MCF 10A (cell line): Measurements from ENCODE around the gene TREML4. TPM values are rescaled to one million over a fixed set of nuclear protein-coding genes. Genes with fewer than 3 reads are reported as not detected.

Source experiments
- BruUV-seq: library from RNA; stranded (reverse); fragments of 400-500 nt; replicated peaks from 2 replicates; lab custom pipeline; 2021; lab: Mats Ljungman, UMichigan
- CTCF ChIA-PET: fragments of 300-600 bp; sonication (Branson Sonifier 250); formaldehyde crosslinking; extraction: SDS; loops from one replicate; lab custom pipeline; 2021; ENCODE audit warnings: antibody characterized with exemption, inconsistent platforms; lab: Yijun Ruan, JAX
- POLR2A ChIA-PET: fragments of 300-600, 350-650 bp; sonication (Branson Sonifier 250); formaldehyde crosslinking; extraction: SDS; loops from one replicate; lab custom pipeline; 2020; ENCODE audit warnings: antibody characterized with exemption, inconsistent platforms; lab: Yijun Ruan, JAX
- DNase-seq: peaks from one replicate; pipeline ENCODE4 v3.0.0-alpha.2; 2018; ENCODE audit not compliant: unreplicated experiment
- H3K27ac Mint-ChIP-seq: one replicate; pipeline ENCODE4 v1.8.0; 2022; ENCODE audit warnings: mild to moderate bottlenecking, low read depth, mixed read lengths; ENCODE audit not compliant: unreplicated experiment
- H3K27me3 Mint-ChIP-seq: one replicate; pipeline ENCODE4 v1.8.0; 2022; ENCODE audit warnings: mixed read lengths; ENCODE audit not compliant: insufficient read depth, unreplicated experiment
- H3K36me3 Mint-ChIP-seq: one replicate; pipeline ENCODE4 v1.8.0; 2022; ENCODE audit warnings: mild to moderate bottlenecking, moderate library complexity, mixed read lengths; ENCODE audit not compliant: insufficient read depth, unreplicated experiment
- H3K4me1 Mint-ChIP-seq: one replicate; pipeline ENCODE4 v1.8.0; 2022; ENCODE audit warnings: mixed read lengths; ENCODE audit not compliant: insufficient read depth, unreplicated experiment
- H3K4me3 Mint-ChIP-seq: one replicate; pipeline ENCODE4 v1.8.0; 2022; ENCODE audit warnings: mild to moderate bottlenecking, moderate library complexity, mixed read lengths; ENCODE audit not compliant: unreplicated experiment
- H3K9me3 Mint-ChIP-seq: one replicate; pipeline ENCODE4 v1.8.0; 2022; ENCODE audit warnings: mixed read lengths; ENCODE audit not compliant: unreplicated experiment
- intact Hi-C: fragments of 100-400 bp; cut with micrococcal nuclease; formaldehyde crosslinking; loops from 2 replicates; pipeline ENCODE4 v1.14.1; 2022
- total RNA-seq: library from RNA; stranded (reverse); gene quantifications from 2 replicates; pipeline ENCODE4 v1.2.3, GENCODE V29; 2022
- TF ChIP-seq, protein P1 (sequence below): fragments of 200-600 bp; IDR thresholded peaks from one replicate; pipeline ENCODE4 v1.8.0; 2022; ENCODE audit warnings: antibody characterized with exemption, mild to moderate bottlenecking; ENCODE audit not compliant: unreplicated experiment

The TREML4 gene
- total RNA-seq, 1 experiment from 2014 or later, result not detected

DNA sequence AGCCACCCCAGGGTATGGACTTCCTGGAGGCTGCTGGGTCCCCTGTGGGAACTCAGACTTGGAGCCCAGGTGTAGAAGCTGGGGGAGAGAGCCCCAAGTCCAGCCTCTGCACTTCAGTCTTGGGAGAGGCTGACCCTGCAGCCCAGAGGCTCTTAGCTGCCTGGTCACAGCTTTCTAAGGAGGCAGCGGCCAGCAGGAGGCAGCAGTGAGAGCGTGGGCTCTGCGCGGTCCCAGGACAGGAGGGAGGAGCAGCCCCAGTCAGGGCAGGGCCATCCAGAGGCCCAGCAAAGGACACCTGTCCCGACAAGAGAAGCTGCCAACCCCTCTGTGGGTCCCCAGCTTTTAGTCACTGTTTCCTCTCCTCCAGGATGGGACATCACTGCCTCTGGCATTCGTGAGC is 36.6 kb upstream of the TREML4 start:
- no peaks in the 10 kb centered on the region for H3K4me1 Mint-ChIP-seq
- peak; percentile 40 for DNase-seq
- no peaks in the 10 kb centered on the region for H3K36me3 Mint-ChIP-seq
- ChIA-PET POLR2A (no interaction called here), CTCF (interaction anchor here (1.1 kb wide), 1 partner anchor 9 kb away, joined by 3 read pairs; no protein-coding TSS in a partner anchor)
- H3K27me3 Mint-ChIP-seq, result peaks cover 45% of the 10 kb centered on the region
- H3K4me3 Mint-ChIP-seq, result no peak overlapping the region
- H3K27ac Mint-ChIP-seq, result no peak overlapping the region
- no TSS peak for BruUV-seq
- H3K9me3 Mint-ChIP-seq, result peaks cover 7% of the 10 kb centered on the region
- intact Hi-C loops, result no loop called here
- TF ChIP-seq, protein P1, sequence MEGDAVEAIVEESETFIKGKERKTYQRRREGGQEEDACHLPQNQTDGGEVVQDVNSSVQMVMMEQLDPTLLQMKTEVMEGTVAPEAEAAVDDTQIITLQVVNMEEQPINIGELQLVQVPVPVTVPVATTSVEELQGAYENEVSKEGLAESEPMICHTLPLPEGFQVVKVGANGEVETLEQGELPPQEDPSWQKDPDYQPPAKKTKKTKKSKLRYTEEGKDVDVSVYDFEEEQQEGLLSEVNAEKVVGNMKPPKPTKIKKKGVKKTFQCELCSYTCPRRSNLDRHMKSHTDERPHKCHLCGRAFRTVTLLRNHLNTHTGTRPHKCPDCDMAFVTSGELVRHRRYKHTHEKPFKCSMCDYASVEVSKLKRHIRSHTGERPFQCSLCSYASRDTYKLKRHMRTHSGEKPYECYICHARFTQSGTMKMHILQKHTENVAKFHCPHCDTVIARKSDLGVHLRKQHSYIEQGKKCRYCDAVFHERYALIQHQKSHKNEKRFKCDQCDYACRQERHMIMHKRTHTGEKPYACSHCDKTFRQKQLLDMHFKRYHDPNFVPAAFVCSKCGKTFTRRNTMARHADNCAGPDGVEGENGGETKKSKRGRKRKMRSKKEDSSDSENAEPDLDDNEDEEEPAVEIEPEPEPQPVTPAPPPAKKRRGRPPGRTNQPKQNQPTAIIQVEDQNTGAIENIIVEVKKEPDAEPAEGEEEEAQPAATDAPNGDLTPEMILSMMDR, result no peak

DNA sequence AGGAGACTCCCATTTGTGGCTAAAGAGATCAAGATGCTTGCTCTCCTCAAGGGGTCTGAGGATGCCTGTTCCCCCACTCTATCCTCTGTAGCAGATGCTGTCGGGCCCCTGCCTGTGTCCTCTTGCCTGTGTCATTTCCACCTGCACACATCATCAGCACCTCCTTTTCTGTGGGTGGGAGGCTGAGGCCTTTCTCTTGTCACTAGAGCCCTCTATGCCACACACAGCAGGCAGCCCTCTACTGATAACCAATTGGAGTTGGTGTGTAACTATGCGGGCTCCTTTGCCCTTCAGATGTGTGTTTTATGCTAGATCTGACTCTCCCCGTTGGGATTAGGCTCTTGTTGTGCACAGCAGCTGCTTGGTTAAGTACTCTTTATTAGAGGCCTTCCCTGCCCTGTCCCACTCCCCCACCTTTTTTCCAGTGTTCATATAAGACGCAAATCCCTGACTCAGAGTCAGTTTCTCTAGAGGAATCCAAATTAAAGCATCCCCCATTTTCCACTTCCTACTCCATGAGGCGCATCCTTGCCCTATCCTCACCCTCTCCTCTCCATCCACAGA is 34.9 kb upstream of the TREML4 start:
- TF ChIP-seq, protein P1, result no peak
- DNase-seq, result no peak
- intact Hi-C loops, result no loop called here
- H3K4me1 Mint-ChIP-seq, result no peaks in the 10 kb centered on the region
- H3K27ac Mint-ChIP-seq, result no peak overlapping the region
- CTCF ChIA-PET, result no interaction called here
- H3K9me3 Mint-ChIP-seq, result peaks cover 7% of the 10 kb centered on the region
- BruUV-seq, result no TSS peak
- POLR2A ChIA-PET, result no interaction called here
- no peaks in the 10 kb centered on the region for H3K36me3 Mint-ChIP-seq
- H3K4me3 Mint-ChIP-seq, result no peak overlapping the region
- H3K27me3 Mint-ChIP-seq, result peaks cover 60% of the 10 kb centered on the region

DNA sequence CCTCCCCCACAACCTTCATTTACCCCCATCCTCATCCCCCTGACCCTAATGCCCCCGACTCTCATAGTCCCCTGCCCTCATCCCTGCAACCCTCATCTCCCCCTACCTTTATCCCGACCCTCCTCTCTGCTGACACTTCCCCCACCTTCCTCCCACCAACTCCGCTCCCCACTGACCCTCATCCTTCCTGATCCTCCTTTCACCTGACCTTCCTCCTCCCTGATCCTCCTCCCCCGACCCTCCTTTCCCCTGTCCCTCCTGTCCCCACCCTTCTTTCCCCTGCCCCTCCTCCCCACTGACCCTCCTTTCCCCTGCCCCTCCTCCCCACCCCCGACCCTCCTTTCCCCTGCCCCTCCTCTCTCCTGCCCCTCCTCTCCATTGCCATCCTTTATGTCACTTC is 34.3 kb upstream of the TREML4 start:
- H3K9me3 Mint-ChIP-seq, result peaks cover 7% of the 10 kb centered on the region
- TF ChIP-seq, protein P1, result no peak
- intact Hi-C loops, result no loop called here
- DNase-seq, result no peak
- no peaks in the 10 kb centered on the region for H3K4me1 Mint-ChIP-seq
- H3K27me3 Mint-ChIP-seq, result peaks cover 60% of the 10 kb centered on the region
- H3K36me3 Mint-ChIP-seq, result no peaks in the 10 kb centered on the region
- no TSS peak for BruUV-seq
- no peak overlapping the region for H3K4me3 Mint-ChIP-seq
- no peak overlapping the region for H3K27ac Mint-ChIP-seq
- POLR2A ChIA-PET, result no interaction called here
- CTCF ChIA-PET, result no interaction called here

DNA sequence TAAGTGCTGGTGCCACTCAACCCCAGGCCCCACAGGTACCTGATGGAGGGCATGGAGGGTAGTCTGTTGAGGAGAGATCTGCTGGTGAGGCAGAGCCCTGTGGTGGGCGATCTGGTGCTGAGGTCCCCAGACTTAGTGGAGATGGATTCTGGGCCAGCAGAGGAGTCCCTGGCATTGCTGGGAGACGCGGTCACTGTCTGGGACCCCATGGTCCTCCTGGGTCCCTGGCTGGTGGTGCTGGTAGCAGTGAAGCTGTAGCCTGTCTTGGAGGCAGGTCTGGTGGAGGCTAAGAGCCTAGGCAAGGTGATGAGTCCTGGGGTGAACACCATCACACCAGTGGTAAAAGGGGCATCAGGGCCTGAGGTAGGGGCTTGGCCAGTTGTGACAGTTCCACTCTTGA is 33.8 kb upstream of the TREML4 start:
- Mint-ChIP-seq H3K4me3 (no peak overlapping the region), H3K9me3 (peaks cover 5% of the 10 kb centered on the region), H3K36me3 (no peaks in the 10 kb centered on the region), H3K27ac (no peak overlapping the region), H3K4me1 (no peaks in the 10 kb centered on the region), H3K27me3 (peaks cover 60% of the 10 kb centered on the region)
- CTCF ChIA-PET, result no interaction called here
- no TSS peak for BruUV-seq
- TF ChIP-seq, protein P1, result no peak
- POLR2A ChIA-PET, result no interaction called here
- DNase-seq, result no peak
- intact Hi-C loops, result no loop called here
